ENCODE data around the gene UBXN6.

The UBXN6 gene

DNA sequence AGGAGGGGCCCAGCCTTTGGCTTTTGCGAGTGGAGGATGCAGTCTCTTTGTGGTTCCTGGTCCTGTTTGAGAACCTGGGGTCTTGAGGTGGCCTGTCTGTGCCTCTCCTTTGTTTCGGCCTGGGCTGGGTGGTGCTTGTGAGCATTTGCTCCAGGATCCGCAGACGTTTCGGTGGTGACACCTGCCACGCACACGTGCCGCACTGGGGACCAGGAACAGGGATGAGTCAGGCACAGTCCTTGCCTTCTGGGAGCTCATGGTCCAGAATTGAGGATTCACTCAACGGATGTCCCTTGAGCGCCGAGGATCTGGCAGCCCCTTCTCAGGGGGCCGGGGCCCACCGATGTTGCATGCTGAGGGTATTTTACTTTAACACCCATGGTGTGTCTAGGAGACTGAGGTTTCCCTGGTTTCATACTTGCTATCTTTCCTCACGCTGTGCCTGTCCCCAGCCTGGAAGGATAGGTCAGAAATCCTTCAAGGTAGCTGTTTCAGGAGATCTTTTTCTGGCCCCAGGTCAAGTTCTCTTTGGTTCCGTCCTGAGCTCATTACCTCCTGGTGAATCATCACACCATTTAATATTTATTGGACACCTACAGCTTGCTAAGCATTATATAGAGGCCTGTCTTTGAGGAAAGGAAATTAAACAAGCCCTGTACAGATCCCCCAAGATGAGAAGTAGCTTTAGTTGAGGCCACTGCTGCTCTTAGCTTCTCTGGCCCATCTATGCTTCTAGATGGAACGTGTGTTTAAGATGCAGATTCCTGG is 19.6 kb upstream of the UBXN6 start:
- DNase-seq (ENCODE audit: low read depth in 1 of 2, low spot score in 1 of 2) = no peak
- Histone ChIP-seq H3K27me3 (ENCODE audit: insufficient read depth, poor library complexity, severe bottlenecking) (no peaks in the 10 kb centered on the region), H3K4me3 (replicated peaks; ENCODE audit: insufficient read depth, low read length) (no peak overlapping the region), H3K27ac (replicated peaks) (no peak overlapping the region)
- TF ChIP-seq, protein P1, sequence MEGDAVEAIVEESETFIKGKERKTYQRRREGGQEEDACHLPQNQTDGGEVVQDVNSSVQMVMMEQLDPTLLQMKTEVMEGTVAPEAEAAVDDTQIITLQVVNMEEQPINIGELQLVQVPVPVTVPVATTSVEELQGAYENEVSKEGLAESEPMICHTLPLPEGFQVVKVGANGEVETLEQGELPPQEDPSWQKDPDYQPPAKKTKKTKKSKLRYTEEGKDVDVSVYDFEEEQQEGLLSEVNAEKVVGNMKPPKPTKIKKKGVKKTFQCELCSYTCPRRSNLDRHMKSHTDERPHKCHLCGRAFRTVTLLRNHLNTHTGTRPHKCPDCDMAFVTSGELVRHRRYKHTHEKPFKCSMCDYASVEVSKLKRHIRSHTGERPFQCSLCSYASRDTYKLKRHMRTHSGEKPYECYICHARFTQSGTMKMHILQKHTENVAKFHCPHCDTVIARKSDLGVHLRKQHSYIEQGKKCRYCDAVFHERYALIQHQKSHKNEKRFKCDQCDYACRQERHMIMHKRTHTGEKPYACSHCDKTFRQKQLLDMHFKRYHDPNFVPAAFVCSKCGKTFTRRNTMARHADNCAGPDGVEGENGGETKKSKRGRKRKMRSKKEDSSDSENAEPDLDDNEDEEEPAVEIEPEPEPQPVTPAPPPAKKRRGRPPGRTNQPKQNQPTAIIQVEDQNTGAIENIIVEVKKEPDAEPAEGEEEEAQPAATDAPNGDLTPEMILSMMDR (IDR thresholded peaks at IDR 0.05; ENCODE audit: insufficient read depth, low read length) = no peak
- TF ChIP-seq, protein P2, sequence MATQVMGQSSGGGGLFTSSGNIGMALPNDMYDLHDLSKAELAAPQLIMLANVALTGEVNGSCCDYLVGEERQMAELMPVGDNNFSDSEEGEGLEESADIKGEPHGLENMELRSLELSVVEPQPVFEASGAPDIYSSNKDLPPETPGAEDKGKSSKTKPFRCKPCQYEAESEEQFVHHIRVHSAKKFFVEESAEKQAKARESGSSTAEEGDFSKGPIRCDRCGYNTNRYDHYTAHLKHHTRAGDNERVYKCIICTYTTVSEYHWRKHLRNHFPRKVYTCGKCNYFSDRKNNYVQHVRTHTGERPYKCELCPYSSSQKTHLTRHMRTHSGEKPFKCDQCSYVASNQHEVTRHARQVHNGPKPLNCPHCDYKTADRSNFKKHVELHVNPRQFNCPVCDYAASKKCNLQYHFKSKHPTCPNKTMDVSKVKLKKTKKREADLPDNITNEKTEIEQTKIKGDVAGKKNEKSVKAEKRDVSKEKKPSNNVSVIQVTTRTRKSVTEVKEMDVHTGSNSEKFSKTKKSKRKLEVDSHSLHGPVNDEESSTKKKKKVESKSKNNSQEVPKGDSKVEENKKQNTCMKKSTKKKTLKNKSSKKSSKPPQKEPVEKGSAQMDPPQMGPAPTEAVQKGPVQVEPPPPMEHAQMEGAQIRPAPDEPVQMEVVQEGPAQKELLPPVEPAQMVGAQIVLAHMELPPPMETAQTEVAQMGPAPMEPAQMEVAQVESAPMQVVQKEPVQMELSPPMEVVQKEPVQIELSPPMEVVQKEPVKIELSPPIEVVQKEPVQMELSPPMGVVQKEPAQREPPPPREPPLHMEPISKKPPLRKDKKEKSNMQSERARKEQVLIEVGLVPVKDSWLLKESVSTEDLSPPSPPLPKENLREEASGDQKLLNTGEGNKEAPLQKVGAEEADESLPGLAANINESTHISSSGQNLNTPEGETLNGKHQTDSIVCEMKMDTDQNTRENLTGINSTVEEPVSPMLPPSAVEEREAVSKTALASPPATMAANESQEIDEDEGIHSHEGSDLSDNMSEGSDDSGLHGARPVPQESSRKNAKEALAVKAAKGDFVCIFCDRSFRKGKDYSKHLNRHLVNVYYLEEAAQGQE (IDR thresholded peaks at IDR 0.05; ENCODE audit: insufficient replicate concordance, low read depth) = no peak
- no peak for TF ChIP-seq GABPA (IDR thresholded peaks at IDR 0.05; ENCODE audit: low read depth)
- TF ChIP-seq SPI1 (IDR thresholded peaks at IDR 0.05; ENCODE audit: borderline replicate concordance, low read depth) = no peak
- TF ChIP-seq POLR2AphosphoS5 (IDR thresholded peaks at IDR 0.05; ENCODE audit: low read depth) = no peak

DNA sequence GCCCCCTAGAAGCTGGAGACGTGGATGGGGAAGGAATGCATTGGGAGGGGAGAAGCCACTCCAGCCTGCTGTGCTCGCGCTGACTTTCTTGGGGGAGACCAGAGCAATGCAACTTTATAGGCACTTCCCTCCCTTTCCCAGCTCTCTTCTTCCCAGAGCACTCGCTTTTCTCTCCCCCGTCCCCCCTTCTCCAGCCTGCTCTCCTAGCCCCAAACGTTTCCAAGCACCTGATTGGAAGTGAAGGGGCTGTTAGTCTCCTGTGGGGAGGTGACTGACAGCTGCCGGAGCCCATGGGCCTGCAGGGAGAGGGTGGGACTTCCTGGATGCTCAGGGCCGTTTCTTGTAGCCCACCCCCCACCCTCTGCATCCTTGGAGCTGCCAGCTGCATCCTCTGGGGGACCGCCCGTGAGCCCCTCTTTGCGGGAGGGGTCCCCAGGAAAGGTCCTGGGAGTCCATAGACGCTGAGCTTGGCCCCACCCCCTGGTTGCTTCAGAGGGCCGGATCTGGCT is 17.0 kb upstream of the UBXN6 start:
- DNase-seq (ENCODE audit: low read depth in 1 of 2, low spot score in 1 of 2) = no peak
- TF ChIP-seq, protein P2 (IDR thresholded peaks at IDR 0.05; ENCODE audit: insufficient replicate concordance, low read depth) = no peak
- TF ChIP-seq, protein P1 (IDR thresholded peaks at IDR 0.05; ENCODE audit: insufficient read depth, low read length) = no peak
- 0 out of 2 replicates have a peak, but pooled peaks have one; percentile 19 for TF ChIP-seq GABPA (IDR thresholded peaks at IDR 0.05; ENCODE audit: low read depth)
- H3K4me3 ChIP-seq (replicated peaks; ENCODE audit: insufficient read depth, low read length) = no peak overlapping the region
- H3K27ac ChIP-seq (replicated peaks) = no peak overlapping the region
- no peaks in the 10 kb centered on the region for H3K27me3 ChIP-seq (ENCODE audit: insufficient read depth, poor library complexity, severe bottlenecking)

DNA sequence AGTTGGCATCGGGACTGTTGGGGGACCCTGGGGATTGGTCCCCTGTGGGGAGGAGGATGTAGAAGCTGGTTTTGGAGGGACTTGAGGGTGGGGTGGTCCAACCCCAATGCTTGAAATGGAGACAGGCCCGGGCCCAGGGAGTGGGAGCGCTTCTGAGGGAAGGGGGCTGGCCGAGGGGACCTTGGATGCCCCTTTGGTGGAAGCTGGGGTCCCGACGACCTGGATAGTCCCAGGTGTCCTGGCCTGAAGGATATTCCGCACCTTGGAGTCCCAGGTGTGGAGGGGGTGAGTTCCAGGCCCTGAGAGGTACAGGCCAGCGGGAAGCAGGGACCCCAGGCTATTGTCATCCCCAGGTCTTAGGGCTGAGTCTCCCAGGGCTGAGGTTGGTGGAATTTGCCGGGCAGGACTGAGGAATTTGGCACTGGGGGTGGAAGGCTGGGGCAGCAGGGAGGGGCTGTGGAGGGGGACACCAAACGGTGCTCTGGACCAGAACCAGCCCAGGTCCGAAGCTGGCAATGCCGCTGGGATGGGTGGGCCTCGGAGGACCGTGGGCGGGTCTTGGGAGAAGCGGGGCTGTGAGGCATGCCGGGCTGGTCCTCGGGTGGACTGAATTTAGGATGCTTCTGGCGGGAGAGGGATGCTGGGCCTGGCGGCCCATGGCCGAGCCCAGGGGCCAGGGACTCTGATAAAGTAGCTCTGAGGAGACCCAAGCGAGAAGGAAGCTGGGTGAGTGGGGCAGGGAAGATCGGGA is 16.3 kb upstream of the UBXN6 start:
- Histone ChIP-seq H3K4me3 (replicated peaks; ENCODE audit: insufficient read depth, low read length) (no peak overlapping the region), H3K27ac (replicated peaks) (no peak overlapping the region)

More for the DNA sequence above, 16.3 kb upstream of the UBXN6 start:
- no peaks in the 10 kb centered on the region for H3K27me3 ChIP-seq (ENCODE audit: insufficient read depth, poor library complexity, severe bottlenecking)
- DNase-seq (ENCODE audit: low read depth in 1 of 2, low spot score in 1 of 2) = no peak
- TF ChIP-seq SPI1 (IDR thresholded peaks at IDR 0.05; ENCODE audit: borderline replicate concordance, low read depth) (no peak), POLR2AphosphoS5 (IDR thresholded peaks at IDR 0.05; ENCODE audit: low read depth) (no peak), GABPA (IDR thresholded peaks at IDR 0.05; ENCODE audit: low read depth) (no peak)
- TF ChIP-seq, protein P2 (IDR thresholded peaks at IDR 0.05; ENCODE audit: insufficient replicate concordance, low read depth) = no peak
- TF ChIP-seq, protein P1 (IDR thresholded peaks at IDR 0.05; ENCODE audit: insufficient read depth, low read length) = no peak
